HepG2 (cell line): Measurements from ENCODE around the gene ARMC3. TPM values are rescaled to one million over a fixed set of nuclear protein-coding genes. Genes with fewer than 3 reads are reported as not detected.

ENCODE experiments used
- ATAC-seq: fragments of 200-7000 bp; cut with Tn5 transposase; 3 replicates; pipeline ENCODE4 v1.9.1; 2020; ENCODE audit warnings: mild to moderate bottlenecking, moderate library complexity
- BruUV-seq: library from RNA; stranded (reverse); fragments of 400-500 nt; replicated peaks from 2 replicates; lab custom pipeline; 2021; lab: Mats Ljungman, UMichigan
- CTCF ChIA-PET: fragments of 300-600 bp; formaldehyde crosslinking; extraction: SDS; loops from one replicate; lab custom pipeline; 2021; ENCODE audit warnings: low total read pairs, inconsistent platforms, low intra/inter-chr PET ratio; lab: Yijun Ruan, JAX
- POLR2A ChIA-PET: fragments of 350-600 bp; sonication (Branson Sonifier 250); formaldehyde crosslinking; loops from one replicate; lab custom pipeline; 2020; ENCODE audit warnings: antibody characterized with exemption, inconsistent platforms; lab: Yijun Ruan, JAX
- DNase-seq: peaks from one replicate; pipeline ENCODE4 v3.0.0-alpha.2; 2015; ENCODE audit warnings: low spot score
- FAIRE-seq: peaks from 3 replicates; lab custom pipeline; 2011; peaks lifted over from hg19 to GRCh38; lab: Jason Lieb, UNC
- H2AFZ ChIP-seq: one replicate; pipeline ENCODE4 v1.6.1; 2011; ENCODE audit warnings: low read length, inconsistent platforms
- H3K27ac ChIP-seq: fragments of 300-600 bp; 3 replicates; pipeline ENCODE4 v1.8.0; 2011; ENCODE audit warnings: mixed run types, mild to moderate bottlenecking, mixed read lengths, low read length, inconsistent platforms; ENCODE audit not compliant: insufficient read depth; ENCODE audit errors: extremely low read length
- H3K27me3 ChIP-seq, 2 experiments: fragments of 200-600 bp in 1 of 2; 2 replicates in 1 of 2; 3 replicates in 1 of 2; pipeline versions ENCODE4 v1.6.0 to v1.8.0; 2011; ENCODE audit warnings: low read length in 2 of 2, mild to moderate bottlenecking in 2 of 2, moderate library complexity in 2 of 2, inconsistent platforms in 1 of 2; ENCODE audit not compliant: insufficient read depth in 2 of 2, control insufficient read depth in 1 of 2
- H3K36me3 ChIP-seq, 2 experiments: fragments of 200-600 bp in 1 of 2; replicated peaks in 1 of 2; 2 replicates in 1 of 2; 3 replicates in 1 of 2; pipeline versions ENCODE4 v1.5.1 to v1.8.0; 2011; ENCODE audit warnings: low read length in 2 of 2, inconsistent platforms in 1 of 2; ENCODE audit not compliant: insufficient read depth in 2 of 2, control insufficient read depth in 1 of 2
- H3K4me1 ChIP-seq: 2 replicates; pipeline ENCODE4 v1.5.1; 2012; ENCODE audit warnings: low read length, inconsistent platforms; ENCODE audit not compliant: insufficient read depth
- H3K4me2 ChIP-seq: 2 replicates; pipeline ENCODE4 v1.6.0; 2011; ENCODE audit warnings: low read depth, low read length, inconsistent platforms
- H3K4me3 ChIP-seq, 3 experiments: fragments of 200-600 bp in 1 of 3; sonication (generic), shearing (Covaris generic) in 1 of 3; replicated peaks in 1 of 3; 2 replicates each; pipeline ENCODE4 v1.5.1; 2011 to 2016; ENCODE audit warnings: low read length in 3 of 3, inconsistent platforms in 2 of 3, low read depth in 2 of 3, mild to moderate bottlenecking in 2 of 3, control low read depth in 1 of 3, mixed read lengths in 1 of 3; ENCODE audit not compliant: insufficient read depth in 1 of 3
- H3K79me2 ChIP-seq: one replicate; pipeline ENCODE4 v1.6.1; 2011; ENCODE audit warnings: low read length, inconsistent platforms; ENCODE audit not compliant: insufficient read depth
- H3K9ac ChIP-seq: 2 replicates; pipeline ENCODE4 v1.6.0; 2011; ENCODE audit warnings: mild to moderate bottlenecking, low read depth, low read length, inconsistent platforms; ENCODE audit not compliant: insufficient read depth
- H3K9me3 ChIP-seq: 2 replicates; pipeline ENCODE4 v1.5.1; 2012; ENCODE audit warnings: mild to moderate bottlenecking, low read length
- H4K20me1 ChIP-seq: 2 replicates; pipeline ENCODE4 v1.6.0; 2011; ENCODE audit warnings: inconsistent platforms, mild to moderate bottlenecking, low read length, moderate library complexity; ENCODE audit not compliant: insufficient read depth
- WGBS: methylation state at CpG from one replicate; pipeline ENCODE4 v1.1.6; 2017; ENCODE audit warnings: low lambda C conversion rate; 5-methylcytosine and 5-hydroxymethylcytosine counted together
- in situ Hi-C: cut with HindIII; loops from 2 replicates; pipeline ENCODE4 v1.10.0; 2017; ENCODE audit warnings: low pct_unique_long_range_greater_than_20kb; ENCODE audit not compliant: extremely low pct_ligation_motif_present
- intact Hi-C: fragments of 100-400 bp; cut with micrococcal nuclease; formaldehyde crosslinking; loops from one replicate; pipeline ENCODE4 v1.10.0; 2022; ENCODE audit not compliant: unreplicated experiment
- polyA plus RNA-seq, 8 experiments: library from polyadenylated mRNA; depleted of rRNA in 3 of 8; stranded (reverse) in 7 of 8; unstranded in 1 of 8; fragments of >200 nt; fragmentation: Illumina TruSeq in 4 of 8; extraction: Trizol in 4 of 8; gene quantifications; 2 replicates each; pipeline versions ENCODE4 v1.2.1 to v1.2.3, GENCODE V29; 2011 to 2016; ENCODE audit warnings: low read depth in 4 of 8, missing spikeins in 1 of 8, mixed read lengths in 1 of 8; ENCODE audit not compliant: insufficient read depth in 1 of 8
- total RNA-seq, 5 experiments: library from RNA; depleted of rRNA; stranded (reverse); fragments of >200 nt; fragmentation: Illumina TruSeq; extraction: Trizol; gene quantifications; 2 replicates each; pipeline ENCODE4 v1.2.3, GENCODE V29; 2016; ENCODE audit warnings: low read depth in 1 of 5
- TF ChIP-seq, protein P1 (sequence below): sonication (generic); formaldehyde crosslinking; IDR thresholded peaks from 2 replicates; pipeline ENCODE4 v1.4.0; 2020; ENCODE audit warnings: missing genetic modification reagents, borderline replicate concordance
- TF ChIP-seq, protein P2 (sequence below): sonication (generic); formaldehyde crosslinking; IDR thresholded peaks from 2 replicates; pipeline ENCODE4 v1.4.0; 2020; ENCODE audit warnings: missing genetic modification reagents, low read depth, mild to moderate bottlenecking, borderline replicate concordance
- TF ChIP-seq, protein P3 (sequence below): sonication (generic); formaldehyde crosslinking; IDR thresholded peaks from 2 replicates; pipeline ENCODE4 v1.4.0; 2020; ENCODE audit warnings: missing genetic modification reagents

ARMC3 gene
- total and polyA plus RNA-seq, 2 of the 13 experiments (the other 11 are each of a cell fraction or from before 2014, with no cell fraction given), result not detected

DNA sequence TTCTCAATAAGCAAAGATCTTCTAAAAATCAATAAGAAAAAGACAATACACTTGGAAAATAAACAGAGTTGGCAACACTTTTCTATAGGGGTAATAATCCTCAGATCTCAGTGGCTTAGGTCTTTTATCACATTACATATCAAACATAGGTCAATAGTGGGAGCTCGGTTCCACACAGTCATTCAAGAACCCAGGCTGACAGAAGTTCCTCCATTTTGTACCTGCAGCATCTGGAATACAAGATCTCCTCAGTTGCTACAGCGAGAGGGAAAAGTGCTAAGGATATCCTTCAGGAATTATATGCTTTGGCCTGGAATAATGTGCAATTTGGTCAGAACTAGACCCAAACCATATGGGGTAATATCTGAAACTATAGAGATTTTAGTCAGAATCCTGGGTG lies 112.1 kb downstream of the ARMC3 start (continued):
- TF ChIP-seq, protein P1, sequence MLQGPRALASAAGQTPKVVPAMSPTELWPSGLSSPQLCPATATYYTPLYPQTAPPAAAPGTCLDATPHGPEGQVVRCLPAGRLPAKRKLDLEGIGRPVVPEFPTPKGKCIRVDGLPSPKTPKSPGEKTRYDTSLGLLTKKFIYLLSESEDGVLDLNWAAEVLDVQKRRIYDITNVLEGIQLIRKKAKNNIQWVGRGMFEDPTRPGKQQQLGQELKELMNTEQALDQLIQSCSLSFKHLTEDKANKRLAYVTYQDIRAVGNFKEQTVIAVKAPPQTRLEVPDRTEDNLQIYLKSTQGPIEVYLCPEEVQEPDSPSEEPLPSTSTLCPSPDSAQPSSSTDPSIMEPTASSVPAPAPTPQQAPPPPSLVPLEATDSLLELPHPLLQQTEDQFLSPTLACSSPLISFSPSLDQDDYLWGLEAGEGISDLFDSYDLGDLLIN (CRISPR knock-in tag), result no peak
- TF ChIP-seq, protein P2, sequence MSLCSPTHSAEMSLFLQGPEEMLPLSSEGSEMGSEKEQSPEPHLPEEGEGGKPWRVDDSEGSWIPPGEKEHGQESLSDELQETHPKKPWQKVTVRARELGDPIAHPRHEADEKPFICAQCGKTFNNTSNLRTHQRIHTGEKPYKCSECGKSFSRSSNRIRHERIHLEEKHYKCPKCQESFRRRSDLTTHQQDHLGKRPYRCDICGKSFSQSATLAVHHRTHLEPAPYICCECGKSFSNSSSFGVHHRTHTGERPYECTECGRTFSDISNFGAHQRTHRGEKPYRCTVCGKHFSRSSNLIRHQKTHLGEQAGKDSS (CRISPR knock-in tag), result no peak

DNA sequence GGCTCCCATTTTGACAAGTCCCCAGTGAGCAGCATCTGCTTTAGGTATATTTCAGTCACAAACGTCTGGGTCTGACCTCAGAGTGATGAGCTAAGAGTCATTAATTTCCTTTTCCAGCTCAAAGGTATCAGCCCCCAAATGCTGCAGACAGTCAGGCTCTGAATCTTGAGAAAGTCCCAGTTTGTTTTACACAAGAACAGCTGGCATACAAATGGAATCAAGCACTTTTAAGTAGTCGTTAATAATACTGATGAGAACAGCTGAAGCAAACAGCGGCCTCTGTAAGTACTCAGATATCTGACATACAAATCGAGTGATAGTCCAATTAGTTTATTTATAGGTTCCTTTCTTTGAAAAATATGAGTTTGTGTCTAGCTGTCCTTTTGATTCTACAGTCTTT lies 118.2 kb downstream of the ARMC3 start:
- no peaks in the 10 kb centered on the region for H3K9me3 ChIP-seq
- TF ChIP-seq, protein P3, sequence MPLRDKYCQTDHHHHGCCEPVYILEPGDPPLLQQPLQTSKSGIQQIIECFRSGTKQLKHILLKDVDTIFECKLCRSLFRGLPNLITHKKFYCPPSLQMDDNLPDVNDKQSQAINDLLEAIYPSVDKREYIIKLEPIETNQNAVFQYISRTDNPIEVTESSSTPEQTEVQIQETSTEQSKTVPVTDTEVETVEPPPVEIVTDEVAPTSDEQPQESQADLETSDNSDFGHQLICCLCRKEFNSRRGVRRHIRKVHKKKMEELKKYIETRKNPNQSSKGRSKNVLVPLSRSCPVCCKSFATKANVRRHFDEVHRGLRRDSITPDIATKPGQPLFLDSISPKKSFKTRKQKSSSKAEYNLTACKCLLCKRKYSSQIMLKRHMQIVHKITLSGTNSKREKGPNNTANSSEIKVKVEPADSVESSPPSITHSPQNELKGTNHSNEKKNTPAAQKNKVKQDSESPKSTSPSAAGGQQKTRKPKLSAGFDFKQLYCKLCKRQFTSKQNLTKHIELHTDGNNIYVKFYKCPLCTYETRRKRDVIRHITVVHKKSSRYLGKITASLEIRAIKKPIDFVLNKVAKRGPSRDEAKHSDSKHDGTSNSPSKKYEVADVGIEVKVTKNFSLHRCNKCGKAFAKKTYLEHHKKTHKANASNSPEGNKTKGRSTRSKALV (CRISPR knock-in tag), result no peak
- 2% methylated on average over 4 of the region's 4 CpGs for WGBS
- intact Hi-C loops (no loop called here), in situ Hi-C loops (no loop called here)
- no peaks in the 10 kb centered on the region for H3K4me1 ChIP-seq
- FAIRE-seq, result no peak
- no peak overlapping the region for H3K4me3 ChIP-seq
- H3K27me3 ChIP-seq, result peaks cover 0 to 4% of the 10 kb centered on the region in 2 experiments; a peak in 1 of 5 replicates
- no peak for ATAC-seq
- POLR2A ChIA-PET, result no interaction called here
- H3K4me2 ChIP-seq, result no peak overlapping the region
- no peaks in the 10 kb centered on the region for H3K36me3 ChIP-seq
- CTCF ChIA-PET, result no interaction called here
- BruUV-seq, result no TSS peak
- H3K27ac ChIP-seq, result no peak overlapping the region
- no peaks in the 10 kb centered on the region for H4K20me1 ChIP-seq
- H3K79me2 ChIP-seq, result no peaks in the 10 kb centered on the region
- no peak overlapping the region for H3K9ac ChIP-seq
- H2AFZ ChIP-seq, result no peak overlapping the region
- no peak for DNase-seq
